K562 (cell line): ENCODE results near the gene LY6G6C. TPM values are rescaled to one million over a fixed set of nuclear protein-coding genes. Genes with fewer than 3 reads are reported as not detected.

ENCODE experiments used
- ATF2 ChIP-seq: sonication (generic); formaldehyde crosslinking; IDR thresholded peaks from 2 replicates; pipeline ENCODE4 v1.8.1; 2022; ENCODE audit warnings: missing genetic modification reagents
- CBFB ChIP-seq: sonication (generic); formaldehyde crosslinking; IDR thresholded peaks from 2 replicates; pipeline ENCODE4 v1.4.0; 2020; ENCODE audit warnings: mild to moderate bottlenecking, missing genetic modification reagents
- CGGBP1 ChIP-seq: fragments of 250-450 bp; sonication (Bioruptor Pico); IDR thresholded peaks from 2 replicates; pipeline ENCODE4 v1.9.0; 2021; ENCODE audit warnings: mild to moderate bottlenecking
- HMGN3 ChIP-seq: IDR thresholded peaks from 2 replicates; pipeline ENCODE4 v1.6.1; 2011; ENCODE audit warnings: borderline replicate concordance, low read depth, mild to moderate bottlenecking, mixed read lengths, low read length; ENCODE audit not compliant: insufficient read length; ENCODE audit errors: extremely low read depth
- ILF3 ChIP-seq: fragments of 450-650 bp; IDR thresholded peaks from 2 replicates; pipeline ENCODE4 v1.6.1; 2018; ENCODE audit warnings: antibody characterized with exemption, mild to moderate bottlenecking, moderate library complexity, borderline replicate concordance
- ILK ChIP-seq: fragments of 450-650 bp; IDR thresholded peaks from 2 replicates; pipeline ENCODE4 v1.6.1; 2016; ENCODE audit warnings: missing genetic modification characterization, low read depth, mild to moderate bottlenecking, missing compliant biosample characterization, moderate library complexity, borderline replicate concordance
- JUND ChIP-seq, 2 experiments: IDR thresholded peaks; 2 replicates in 1 of 2; 3 replicates in 1 of 2; pipeline ENCODE4 v1.6.1; 2011; ENCODE audit warnings: borderline replicate concordance in 2 of 2, low read depth in 2 of 2, low read length in 2 of 2, improper control_type of control experiment in 1 of 2, missing biosample characterization in 1 of 2, missing genetic modification characterization in 1 of 2, missing genetic modification reagents in 1 of 2
- KLF10 ChIP-seq: fragments of 250-450 bp; sonication (Bioruptor Pico); IDR thresholded peaks from 2 replicates; pipeline ENCODE4 v1.6.1; 2021; ENCODE audit warnings: matching md5 sums
- MCM7 ChIP-seq, 2 experiments: fragments of 450-650 bp; IDR thresholded peaks; 2 replicates each; pipeline ENCODE4 v1.6.1; 2016 to 2018
- PRMT5 ChIP-seq: sonication (generic); formaldehyde crosslinking; IDR thresholded peaks from 2 replicates; pipeline ENCODE4 v1.5.0; 2020; ENCODE audit warnings: missing genetic modification reagents
- RAD21 ChIP-seq, 2 experiments: fragments of 250-450 bp in 1 of 2; fragments of 450-650 bp in 1 of 2; sonication (Bioruptor Pico) in 1 of 2; formaldehyde crosslinking in 1 of 2; IDR thresholded peaks in 1 of 2; conservative IDR thresholded peaks in 1 of 2; 2 replicates each; pipeline versions ENCODE4 v1.4.0 to v1.8.0; 2020 to 2022; ENCODE audit warnings: mild to moderate bottlenecking in 2 of 2, moderate library complexity in 1 of 2
- RBFOX2 ChIP-seq: fragments of 200-400 bp; formaldehyde crosslinking; IDR thresholded peaks from 2 replicates; pipeline ENCODE4 v1.6.1; 2017; ENCODE audit warnings: low read depth, mild to moderate bottlenecking, low read length, moderate library complexity
- RERE ChIP-seq: sonication (generic); formaldehyde crosslinking; IDR thresholded peaks from 2 replicates; pipeline ENCODE4 v1.8.0; 2023; ENCODE audit warnings: missing genetic modification reagents, mild to moderate bottlenecking, borderline replicate concordance
- SIN3A ChIP-seq, 2 experiments: fragments of 150-350 bp in 1 of 2; IDR thresholded peaks; 2 replicates each; pipeline ENCODE4 v1.6.1; 2011 to 2016; ENCODE audit warnings: borderline replicate concordance in 2 of 2, low read depth in 2 of 2, low read length in 2 of 2, mild to moderate bottlenecking in 2 of 2, moderate library complexity in 2 of 2; ENCODE audit not compliant: control insufficient read depth in 1 of 2
- ZNF3 ChIP-seq: fragments of 250-450 bp; sonication (Bioruptor Pico); IDR thresholded peaks from 2 replicates; pipeline ENCODE4 v1.5.0; 2021; ENCODE audit warnings: mild to moderate bottlenecking, moderate library complexity
- ZNF707 ChIP-seq: fragments of 250-450 bp; sonication (Bioruptor Pico); conservative IDR thresholded peaks from 2 replicates; pipeline ENCODE4 v1.8.0; 2022; ENCODE audit warnings: inconsistent platforms, mild to moderate bottlenecking, moderate library complexity
- polyA plus RNA-seq, 8 experiments: library from polyadenylated mRNA; depleted of rRNA in 4 of 8; stranded (reverse) in 5 of 8; unstranded in 3 of 8; fragments of >200 nt; fragmentation: Nextera tagmentation in 2 of 8; fragmentation: Illumina TruSeq in 1 of 8; extraction: Ambion mirVana in 2 of 8; extraction: Trizol in 1 of 8; gene quantifications; 2 replicates each; pipeline versions ENCODE4 v1.2.1 to v1.2.3, GENCODE V29; 2011 to 2014; ENCODE audit warnings: inconsistent platforms in 1 of 8, missing spikeins in 1 of 8
- total RNA-seq, 7 experiments: library from RNA; depleted of rRNA in 6 of 7; stranded (reverse); fragments of >200 nt in 6 of 7; fragmentation: Illumina TruSeq in 2 of 7; extraction: Trizol in 2 of 7; gene quantifications; 2 replicates each; pipeline versions ENCODE4 v1.2.1 to v1.2.3, GENCODE V29; 2011 to 2021; ENCODE audit warnings: low replicate concordance in 1 of 7
- TF ChIP-seq, protein P1 (sequence below): fragments of 250-450 bp; sonication (Bioruptor Pico); IDR thresholded peaks from 2 replicates; pipeline ENCODE4 v1.8.0; 2021; ENCODE audit warnings: mild to moderate bottlenecking, moderate library complexity
- TF ChIP-seq, protein P2 (sequence below): sonication (generic); formaldehyde crosslinking; IDR thresholded peaks from 2 replicates; pipeline ENCODE4 v1.8.0; 2022; ENCODE audit warnings: missing genetic modification reagents, mild to moderate bottlenecking, borderline replicate concordance

Gene LY6G6C
- total and polyA plus RNA-seq, 9 of the 15 experiments (the other 6 are each of a cell fraction or from before 2014, with no cell fraction given), result 0.06 to 0.20 TPM; not detected in 7

GRCh38 chr6:31676904-31677303, 44.6 kb downstream of the LY6G6C start (continued):
- no peak for TF ChIP-seq RBFOX2
- TF ChIP-seq PRMT5 (CRISPR knock-in tag), result no peak
- TF ChIP-seq CBFB (CRISPR knock-in tag), result no peak
- no peak for TF ChIP-seq ILK (tag)
- TF ChIP-seq SIN3A (IDR thresholded peaks at IDR 0.05; ENCODE audit: borderline replicate concordance in 2 of 2, control insufficient read depth in 1 of 2, low read depth in 2 of 2, low read length in 2 of 2), result no peak
- TF ChIP-seq MCM7 (IDR thresholded peaks at IDR 0.05), result no peak
- TF ChIP-seq JUND (IDR thresholded peaks at IDR 0.05; ENCODE audit: borderline replicate concordance, low read depth, low read length), result peak; percentile 78
- TF ChIP-seq JUND (tag; IDR thresholded peaks at IDR 0.05; ENCODE audit: borderline replicate concordance, low read depth, low read length), result peak; percentile 75
- TF ChIP-seq CGGBP1 (CRISPR knock-in tag), result no peak
- no peak for TF ChIP-seq ZNF707 (CRISPR knock-in tag)
- TF ChIP-seq KLF10, result no peak
- TF ChIP-seq RERE, result no peak
- TF ChIP-seq ILF3, result no peak
- no peak for TF ChIP-seq HMGN3
- no peak for TF ChIP-seq RAD21 (CRISPR knock-in tag; conservative IDR thresholded peaks at IDR 0.05 in 1 of 2, IDR thresholded peaks at IDR 0.05 in 1 of 2)
- TF ChIP-seq, protein P1, sequence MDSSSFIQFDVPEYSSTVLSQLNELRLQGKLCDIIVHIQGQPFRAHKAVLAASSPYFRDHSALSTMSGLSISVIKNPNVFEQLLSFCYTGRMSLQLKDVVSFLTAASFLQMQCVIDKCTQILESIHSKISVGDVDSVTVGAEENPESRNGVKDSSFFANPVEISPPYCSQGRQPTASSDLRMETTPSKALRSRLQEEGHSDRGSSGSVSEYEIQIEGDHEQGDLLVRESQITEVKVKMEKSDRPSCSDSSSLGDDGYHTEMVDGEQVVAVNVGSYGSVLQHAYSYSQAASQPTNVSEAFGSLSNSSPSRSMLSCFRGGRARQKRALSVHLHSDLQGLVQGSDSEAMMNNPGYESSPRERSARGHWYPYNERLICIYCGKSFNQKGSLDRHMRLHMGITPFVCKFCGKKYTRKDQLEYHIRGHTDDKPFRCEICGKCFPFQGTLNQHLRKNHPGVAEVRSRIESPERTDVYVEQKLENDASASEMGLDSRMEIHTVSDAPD (CRISPR knock-in tag), result no peak
- TF ChIP-seq ZNF3 (CRISPR knock-in tag), result no peak
- no peak for TF ChIP-seq ATF2
- TF ChIP-seq, protein P2, sequence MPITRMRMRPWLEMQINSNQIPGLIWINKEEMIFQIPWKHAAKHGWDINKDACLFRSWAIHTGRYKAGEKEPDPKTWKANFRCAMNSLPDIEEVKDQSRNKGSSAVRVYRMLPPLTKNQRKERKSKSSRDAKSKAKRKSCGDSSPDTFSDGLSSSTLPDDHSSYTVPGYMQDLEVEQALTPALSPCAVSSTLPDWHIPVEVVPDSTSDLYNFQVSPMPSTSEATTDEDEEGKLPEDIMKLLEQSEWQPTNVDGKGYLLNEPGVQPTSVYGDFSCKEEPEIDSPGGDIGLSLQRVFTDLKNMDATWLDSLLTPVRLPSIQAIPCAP (CRISPR knock-in tag), result no peak
